ENCODE data around the gene ACAP1. TPM values are rescaled to one million over a fixed set of nuclear protein-coding genes. Genes with fewer than 3 reads are reported as not detected.

The ACAP1 gene
- total and polyA plus RNA-seq, 4 donors = 1.1 to 7.4 (median 4.7) TPM

DNA sequence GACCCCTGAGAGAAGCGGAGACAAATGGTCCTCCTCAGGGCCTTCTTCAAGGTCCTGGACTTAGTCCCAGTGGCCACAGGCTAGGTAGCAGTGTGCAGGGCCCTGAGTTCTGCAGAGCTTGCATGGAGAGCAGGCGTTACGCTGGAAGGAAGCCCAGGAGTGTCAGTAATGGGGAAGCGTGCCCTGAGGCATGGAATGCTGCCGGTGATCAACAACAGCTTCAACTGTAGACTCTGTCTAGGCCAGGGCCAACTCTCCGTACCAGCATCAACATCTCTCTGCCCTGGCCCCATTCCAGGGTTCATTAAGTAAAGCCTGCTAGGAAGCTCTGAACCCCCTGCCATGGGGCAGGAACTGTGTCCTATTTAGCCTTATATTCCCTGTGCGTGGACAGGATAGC is 44.0 kb downstream of the ACAP1 start:
- no peak for DNase-seq (ENCODE audit: low spot score)
- WGBS = 40% methylated on average over 7 of the region's 7 CpGs
- Histone ChIP-seq H3K36me3 (ENCODE audit: control insufficient read depth in 4 of 4, insufficient read depth in 3 of 4, low read depth in 1 of 4, low read length in 3 of 4) (peaks cover 0 to 2% (median 0%) of the 10 kb centered on the region in 4 donors), H3K27me3 (ENCODE audit: control insufficient read depth in 4 of 4, insufficient read depth in 4 of 4, low read length in 3 of 4) (peaks cover 0 to 3% (median 0%) of the 10 kb centered on the region in 4 donors), H3K27ac (ENCODE audit: low read depth in 1 of 2, low read length in 2 of 2) (no peak overlapping the region), H3K9ac (ENCODE audit: low read depth in 1 of 2, low read length in 2 of 2) (no peak overlapping the region), H3K4me1 (ENCODE audit: control insufficient read depth in 4 of 4, insufficient read depth in 4 of 4, low read length in 3 of 4) (peaks cover 6 to 18% (median 12%) of the 10 kb centered on the region in 4 donors), H3K9me3 (ENCODE audit: control insufficient read depth in 4 of 4, low read length in 3 of 4) (no peaks in the 10 kb centered on the region), H3K4me3 (ENCODE audit: low read depth in 1 of 3, low read length in 3 of 3) (peak overlapping the region; percentile 12 to 74 (median 63))
- TF ChIP-seq, protein P1, sequence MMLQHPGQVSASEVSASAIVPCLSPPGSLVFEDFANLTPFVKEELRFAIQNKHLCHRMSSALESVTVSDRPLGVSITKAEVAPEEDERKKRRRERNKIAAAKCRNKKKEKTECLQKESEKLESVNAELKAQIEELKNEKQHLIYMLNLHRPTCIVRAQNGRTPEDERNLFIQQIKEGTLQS (IDR thresholded peaks at IDR 0.05) = no peak
- TF ChIP-seq YY1 (IDR thresholded peaks at IDR 0.05) (no peak), RAD21 (IDR thresholded peaks at IDR 0.05) (no peak), RXRA (IDR thresholded peaks at IDR 0.05) (no peak), TAF1 (conservative IDR thresholded peaks at IDR 0.05) (no peak), EGR1 (IDR thresholded peaks at IDR 0.05; ENCODE audit: low read depth in 2 of 2) (no peak)
- TF ChIP-seq, protein P2, sequence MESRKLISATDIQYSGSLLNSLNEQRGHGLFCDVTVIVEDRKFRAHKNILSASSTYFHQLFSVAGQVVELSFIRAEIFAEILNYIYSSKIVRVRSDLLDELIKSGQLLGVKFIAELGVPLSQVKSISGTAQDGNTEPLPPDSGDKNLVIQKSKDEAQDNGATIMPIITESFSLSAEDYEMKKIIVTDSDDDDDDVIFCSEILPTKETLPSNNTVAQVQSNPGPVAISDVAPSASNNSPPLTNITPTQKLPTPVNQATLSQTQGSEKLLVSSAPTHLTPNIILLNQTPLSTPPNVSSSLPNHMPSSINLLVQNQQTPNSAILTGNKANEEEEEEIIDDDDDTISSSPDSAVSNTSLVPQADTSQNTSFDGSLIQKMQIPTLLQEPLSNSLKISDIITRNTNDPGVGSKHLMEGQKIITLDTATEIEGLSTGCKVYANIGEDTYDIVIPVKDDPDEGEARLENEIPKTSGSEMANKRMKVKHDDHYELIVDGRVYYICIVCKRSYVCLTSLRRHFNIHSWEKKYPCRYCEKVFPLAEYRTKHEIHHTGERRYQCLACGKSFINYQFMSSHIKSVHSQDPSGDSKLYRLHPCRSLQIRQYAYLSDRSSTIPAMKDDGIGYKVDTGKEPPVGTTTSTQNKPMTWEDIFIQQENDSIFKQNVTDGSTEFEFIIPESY (IDR thresholded peaks at IDR 0.05) = no peak

DNA sequence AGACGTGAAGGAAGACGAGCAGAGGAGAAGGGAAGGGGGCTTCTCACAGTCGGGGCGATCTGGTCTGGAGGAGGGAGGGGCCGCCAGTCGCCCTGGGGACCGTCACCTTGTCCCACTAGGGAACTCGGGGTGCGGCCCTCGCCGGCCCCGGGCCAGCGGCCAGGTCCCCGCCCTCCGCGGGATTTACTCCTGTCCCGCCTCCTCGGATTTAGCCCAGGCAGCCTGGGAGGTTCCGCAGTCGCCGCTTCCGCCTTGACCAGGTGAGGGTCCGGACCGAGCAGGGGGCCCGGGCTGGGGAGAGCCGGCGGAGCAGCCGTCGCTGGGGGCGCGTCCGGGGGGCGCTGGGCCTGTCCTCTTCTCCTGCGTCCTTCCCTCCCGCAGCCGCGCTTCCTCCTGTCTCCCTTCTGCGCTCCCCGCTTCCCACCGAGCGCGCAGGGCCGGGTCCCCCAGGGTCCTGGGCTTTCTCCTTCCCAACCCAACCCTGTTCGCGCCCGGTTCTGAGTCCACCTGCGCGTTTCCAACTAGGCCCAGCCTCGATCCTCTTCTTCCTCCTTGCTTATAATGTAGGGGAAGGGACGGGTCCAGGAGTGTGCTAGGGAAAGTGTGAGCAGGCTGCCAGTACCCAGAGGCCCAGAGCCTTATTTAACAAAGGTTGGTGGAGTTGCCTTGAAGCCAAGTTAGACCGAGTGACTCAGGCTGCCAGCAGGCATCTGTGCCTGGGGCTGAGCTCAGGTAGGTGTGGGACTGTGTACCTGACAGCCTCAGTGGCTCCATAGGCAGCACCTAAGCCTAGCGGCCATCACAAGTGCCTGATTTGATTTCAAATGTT is 44.7 kb downstream of the ACAP1 start, which contains the start of gene TNK1:
TNK1 (plus strand) TSS at position 235 of the 829 bp plus-strand sequence. CDS start 1,838 bp downstream, outside the sequence.
- 4% methylated on average over 52 of the region's 52 CpGs for WGBS
- Histone ChIP-seq H3K27me3 (ENCODE audit: control insufficient read depth in 4 of 4, insufficient read depth in 4 of 4, low read length in 3 of 4) (peaks cover 0 to 3% (median 0%) of the 10 kb centered on the region in 4 donors), H3K36me3 (ENCODE audit: control insufficient read depth in 4 of 4, insufficient read depth in 3 of 4, low read depth in 1 of 4, low read length in 3 of 4) (peaks cover 0 to 2% (median 0%) of the 10 kb centered on the region in 4 donors), H3K4me3 (ENCODE audit: low read depth in 1 of 3, low read length in 3 of 3) (peak within 1 kb of the TSS; percentile 45 to 74 (median 63)), H3K4me1 (ENCODE audit: control insufficient read depth in 4 of 4, insufficient read depth in 4 of 4, low read length in 3 of 4) (peaks cover 6 to 18% (median 12%) of the 10 kb centered on the region in 4 donors), H3K27ac (ENCODE audit: low read depth in 1 of 2, low read length in 2 of 2) (no peak within 1 kb of the TSS), H3K9me3 (ENCODE audit: control insufficient read depth in 4 of 4, low read length in 3 of 4) (no peaks in the 10 kb centered on the region), H3K9ac (ENCODE audit: low read depth in 1 of 2, low read length in 2 of 2) (peak within 1 kb of the TSS in 1 of 2 donors; percentile 47)
- DNase-seq (ENCODE audit: low spot score) = no peak
- no peak for TF ChIP-seq RAD21 (IDR thresholded peaks at IDR 0.05)
- TF ChIP-seq SP1 (IDR thresholded peaks at IDR 0.05) = no peak
- TF ChIP-seq, protein P3, sequence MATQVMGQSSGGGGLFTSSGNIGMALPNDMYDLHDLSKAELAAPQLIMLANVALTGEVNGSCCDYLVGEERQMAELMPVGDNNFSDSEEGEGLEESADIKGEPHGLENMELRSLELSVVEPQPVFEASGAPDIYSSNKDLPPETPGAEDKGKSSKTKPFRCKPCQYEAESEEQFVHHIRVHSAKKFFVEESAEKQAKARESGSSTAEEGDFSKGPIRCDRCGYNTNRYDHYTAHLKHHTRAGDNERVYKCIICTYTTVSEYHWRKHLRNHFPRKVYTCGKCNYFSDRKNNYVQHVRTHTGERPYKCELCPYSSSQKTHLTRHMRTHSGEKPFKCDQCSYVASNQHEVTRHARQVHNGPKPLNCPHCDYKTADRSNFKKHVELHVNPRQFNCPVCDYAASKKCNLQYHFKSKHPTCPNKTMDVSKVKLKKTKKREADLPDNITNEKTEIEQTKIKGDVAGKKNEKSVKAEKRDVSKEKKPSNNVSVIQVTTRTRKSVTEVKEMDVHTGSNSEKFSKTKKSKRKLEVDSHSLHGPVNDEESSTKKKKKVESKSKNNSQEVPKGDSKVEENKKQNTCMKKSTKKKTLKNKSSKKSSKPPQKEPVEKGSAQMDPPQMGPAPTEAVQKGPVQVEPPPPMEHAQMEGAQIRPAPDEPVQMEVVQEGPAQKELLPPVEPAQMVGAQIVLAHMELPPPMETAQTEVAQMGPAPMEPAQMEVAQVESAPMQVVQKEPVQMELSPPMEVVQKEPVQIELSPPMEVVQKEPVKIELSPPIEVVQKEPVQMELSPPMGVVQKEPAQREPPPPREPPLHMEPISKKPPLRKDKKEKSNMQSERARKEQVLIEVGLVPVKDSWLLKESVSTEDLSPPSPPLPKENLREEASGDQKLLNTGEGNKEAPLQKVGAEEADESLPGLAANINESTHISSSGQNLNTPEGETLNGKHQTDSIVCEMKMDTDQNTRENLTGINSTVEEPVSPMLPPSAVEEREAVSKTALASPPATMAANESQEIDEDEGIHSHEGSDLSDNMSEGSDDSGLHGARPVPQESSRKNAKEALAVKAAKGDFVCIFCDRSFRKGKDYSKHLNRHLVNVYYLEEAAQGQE (IDR thresholded peaks at IDR 0.05) = peak; percentile 53
- no peak for TF ChIP-seq JUND (IDR thresholded peaks at IDR 0.05)
- TF ChIP-seq, protein P1 (IDR thresholded peaks at IDR 0.05) = no peak
